Measurements from ENCODE around the gene ACTL10.

The ACTL10 gene

DNA sequence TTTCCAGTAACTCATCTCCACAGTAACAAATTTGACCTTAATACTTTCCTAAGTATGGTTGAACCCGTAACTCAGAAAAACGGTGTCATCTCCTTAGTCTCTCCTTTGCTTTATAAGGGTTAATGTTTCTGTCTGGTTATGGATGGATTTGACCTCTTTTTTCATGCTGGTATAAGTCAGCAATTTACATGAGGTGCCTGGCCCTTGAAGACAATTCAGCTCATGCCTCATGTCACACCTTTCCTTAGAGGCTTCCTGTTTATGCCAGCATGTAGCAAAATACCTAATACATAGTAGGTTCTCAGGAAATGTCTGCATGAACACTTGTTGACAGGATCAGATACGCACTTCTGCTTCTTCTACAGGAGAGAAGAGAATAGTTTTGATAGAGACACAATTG is 42.3 kb upstream of the ACTL10 start:
- no peaks in the 10 kb centered on the region for H3K4me1 ChIP-seq (ENCODE audit: insufficient read depth, low read length, poor library complexity, severe bottlenecking)
- TF ChIP-seq CTCF (conservative IDR thresholded peaks at IDR 0.05; ENCODE audit: low read length) (no peak), EZH2phosphoT487 (IDR thresholded peaks at IDR 0.05; ENCODE audit: borderline replicate concordance) (no peak)
- H2AFZ ChIP-seq (ENCODE audit: low read length), result no peak overlapping the region
- no peaks in the 10 kb centered on the region for H3K79me2 ChIP-seq (ENCODE audit: insufficient read depth, low read length)
- no peaks in the 10 kb centered on the region for H3K9me3 ChIP-seq (ENCODE audit: insufficient read depth, low read depth, low read length)
- no peak overlapping the region for H3K4me2 ChIP-seq (ENCODE audit: low read depth, low read length, poor library complexity, severe bottlenecking)
- no peaks in the 10 kb centered on the region for H4K20me1 ChIP-seq (ENCODE audit: insufficient read depth, low read length, poor library complexity, severe bottlenecking)
- H3F3A ChIP-seq (ENCODE audit: low read depth), result no peaks in the 10 kb centered on the region
- H3K9ac ChIP-seq (ENCODE audit: low read depth, low read length, poor library complexity, severe bottlenecking), result no peak overlapping the region
- no peaks in the 10 kb centered on the region for H3K9me2 ChIP-seq (replicated peaks; ENCODE audit: low read depth, low read length)
- no peak overlapping the region for H3K4me3 ChIP-seq (ENCODE audit: low read length, poor library complexity, severe bottlenecking)
- H3K27me3 ChIP-seq (ENCODE audit: insufficient read depth, low read length, poor library complexity, severe bottlenecking), result no peaks in the 10 kb centered on the region
- H3K36me3 ChIP-seq (ENCODE audit: insufficient read depth, low read length), result peaks cover 53% of the 10 kb centered on the region; the same call in 1 of the 2 replicates

DNA sequence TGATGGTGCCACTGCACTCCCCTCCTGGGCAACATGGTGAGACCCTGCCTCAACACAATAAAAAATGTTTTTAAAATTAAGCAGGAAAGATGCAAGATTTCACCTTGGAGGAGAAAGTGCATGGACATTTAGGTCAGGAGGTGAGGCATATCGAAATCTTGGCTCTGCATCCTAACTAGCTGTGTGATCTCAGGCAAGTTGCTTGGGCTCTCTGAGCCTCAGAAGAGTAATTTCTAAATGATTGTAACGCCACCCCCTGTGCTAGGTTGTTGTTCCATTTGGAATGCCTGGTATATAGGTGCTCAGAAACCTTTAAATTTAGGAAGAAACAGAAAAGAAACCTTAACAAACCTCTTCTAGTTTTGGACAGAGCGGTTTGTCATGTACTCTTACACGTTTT is 40.6 kb upstream of the ACTL10 start:
- Histone ChIP-seq H3K36me3 (ENCODE audit: insufficient read depth, low read length) (peaks cover 67% of the 10 kb centered on the region; the same call in 1 of the 2 replicates), H3F3A (ENCODE audit: low read depth) (no peaks in the 10 kb centered on the region), H2AFZ (ENCODE audit: low read length) (no peak overlapping the region), H3K9me3 (ENCODE audit: insufficient read depth, low read depth, low read length) (no peaks in the 10 kb centered on the region), H3K4me3 (ENCODE audit: low read length, poor library complexity, severe bottlenecking) (no peak overlapping the region), H3K27me3 (ENCODE audit: insufficient read depth, low read length, poor library complexity, severe bottlenecking) (no peaks in the 10 kb centered on the region), H4K20me1 (ENCODE audit: insufficient read depth, low read length, poor library complexity, severe bottlenecking) (no peaks in the 10 kb centered on the region), H3K4me1 (ENCODE audit: insufficient read depth, low read length, poor library complexity, severe bottlenecking) (no peaks in the 10 kb centered on the region), H3K79me2 (ENCODE audit: insufficient read depth, low read length) (no peaks in the 10 kb centered on the region), H3K4me2 (ENCODE audit: low read depth, low read length, poor library complexity, severe bottlenecking) (no peak overlapping the region), H3K9ac (ENCODE audit: low read depth, low read length, poor library complexity, severe bottlenecking) (no peak overlapping the region), H3K9me2 (replicated peaks; ENCODE audit: low read depth, low read length) (no peaks in the 10 kb centered on the region)
- no peak for TF ChIP-seq CTCF (conservative IDR thresholded peaks at IDR 0.05; ENCODE audit: low read length)
- no peak for TF ChIP-seq EZH2phosphoT487 (IDR thresholded peaks at IDR 0.05; ENCODE audit: borderline replicate concordance)

DNA sequence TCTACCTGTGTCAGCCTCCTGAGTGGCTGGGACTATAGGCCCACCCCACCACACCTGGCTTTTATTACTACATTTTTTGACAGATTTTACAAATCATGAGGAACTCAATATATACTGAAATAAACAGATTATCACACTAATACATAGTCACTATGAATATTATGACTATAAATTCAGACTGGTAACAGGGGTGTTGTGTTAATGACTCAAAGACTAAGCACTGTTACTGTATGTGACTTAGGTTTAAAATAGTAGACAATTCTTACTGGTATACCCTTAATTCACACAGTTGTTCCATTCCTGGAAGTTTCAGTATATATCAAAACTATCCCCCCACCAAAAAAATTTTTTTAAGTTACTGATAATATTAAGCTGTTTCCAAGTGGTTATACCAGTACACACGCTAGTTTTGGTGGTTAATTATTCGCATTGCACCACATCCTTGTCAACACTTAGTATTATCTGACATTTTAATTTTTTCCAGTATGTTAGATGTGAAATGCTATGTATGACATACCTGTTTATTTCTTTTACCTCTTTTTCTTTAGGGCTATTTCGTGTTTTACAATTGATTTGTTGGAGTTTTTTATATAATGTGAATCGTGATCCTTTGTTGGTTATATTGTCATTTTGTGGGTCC is 39.0 kb upstream of the ACTL10 start:
- Histone ChIP-seq H3K9me3 (ENCODE audit: insufficient read depth, low read depth, low read length) (no peaks in the 10 kb centered on the region), H3K4me3 (ENCODE audit: low read length, poor library complexity, severe bottlenecking) (no peak overlapping the region), H3K27me3 (ENCODE audit: insufficient read depth, low read length, poor library complexity, severe bottlenecking) (no peaks in the 10 kb centered on the region), H3K36me3 (ENCODE audit: insufficient read depth, low read length) (peaks cover 67% of the 10 kb centered on the region; the same call in 1 of the 2 replicates), H3K79me2 (ENCODE audit: insufficient read depth, low read length) (no peaks in the 10 kb centered on the region), H3K9ac (ENCODE audit: low read depth, low read length, poor library complexity, severe bottlenecking) (no peak overlapping the region), H4K20me1 (ENCODE audit: insufficient read depth, low read length, poor library complexity, severe bottlenecking) (no peaks in the 10 kb centered on the region), H3F3A (ENCODE audit: low read depth) (no peaks in the 10 kb centered on the region), H3K4me1 (ENCODE audit: insufficient read depth, low read length, poor library complexity, severe bottlenecking) (no peaks in the 10 kb centered on the region), H3K9me2 (replicated peaks; ENCODE audit: low read depth, low read length) (no peaks in the 10 kb centered on the region), H3K4me2 (ENCODE audit: low read depth, low read length, poor library complexity, severe bottlenecking) (no peak overlapping the region), H2AFZ (ENCODE audit: low read length) (no peak overlapping the region)
- no peak for TF ChIP-seq CTCF (conservative IDR thresholded peaks at IDR 0.05; ENCODE audit: low read length)
- no peak for TF ChIP-seq EZH2phosphoT487 (IDR thresholded peaks at IDR 0.05; ENCODE audit: borderline replicate concordance)
